Measurements from ENCODE around the gene C9orf50. TPM values are rescaled to one million over a fixed set of nuclear protein-coding genes. Genes with fewer than 3 reads are reported as not detected.

C9orf50 gene
- total RNA-seq, 1 donor from 2014 or later = 0.56 TPM

GRCh38 chr9:129573977-129574376, 46.9 kb downstream of the C9orf50 start:
- no peak for DNase-seq
- Mint-ChIP-seq H3K27ac (ENCODE audit: unreplicated experiment) (no peak overlapping the region), H3K9me3 (ENCODE audit: unreplicated experiment) (peaks cover 4% of the 10 kb centered on the region), H3K27me3 (ENCODE audit: unreplicated experiment) (peaks cover 10% of the 10 kb centered on the region), H3K4me1 (ENCODE audit: low read depth, unreplicated experiment) (peaks cover 19% of the 10 kb centered on the region), H3K36me3 (ENCODE audit: unreplicated experiment) (peaks cover 6% of the 10 kb centered on the region), H3K4me3 (ENCODE audit: unreplicated experiment) (no peak overlapping the region)
- TF ChIP-seq CTCF (IDR thresholded peaks at IDR 0.05; ENCODE audit: partially characterized antibody, unreplicated experiment) = no peak

GRCh38 chr9:129572517-129572916, 48.4 kb downstream of the C9orf50 start:
- H3K27me3 Mint-ChIP-seq (ENCODE audit: unreplicated experiment) = peaks cover 11% of the 10 kb centered on the region
- DNase-seq = no peak
- H3K9me3 Mint-ChIP-seq (ENCODE audit: unreplicated experiment) = peaks cover 5% of the 10 kb centered on the region
- no peak overlapping the region for H3K27ac Mint-ChIP-seq (ENCODE audit: unreplicated experiment)
- no peak overlapping the region for H3K4me3 Mint-ChIP-seq (ENCODE audit: unreplicated experiment)
- peaks cover 20% of the 10 kb centered on the region for H3K4me1 Mint-ChIP-seq (ENCODE audit: low read depth, unreplicated experiment)
- TF ChIP-seq CTCF (IDR thresholded peaks at IDR 0.05; ENCODE audit: partially characterized antibody, unreplicated experiment) = no peak
- H3K36me3 Mint-ChIP-seq (ENCODE audit: unreplicated experiment) = peaks cover 6% of the 10 kb centered on the region

GRCh38 chr9:129572052-129572425, 48.9 kb downstream of the C9orf50 start:
- Mint-ChIP-seq H3K27ac (ENCODE audit: unreplicated experiment) (no peak overlapping the region), H3K36me3 (ENCODE audit: unreplicated experiment) (peaks cover 6% of the 10 kb centered on the region), H3K4me1 (ENCODE audit: low read depth, unreplicated experiment) (peaks cover 20% of the 10 kb centered on the region), H3K27me3 (ENCODE audit: unreplicated experiment) (peaks cover 11% of the 10 kb centered on the region), H3K9me3 (ENCODE audit: unreplicated experiment) (peaks cover 5% of the 10 kb centered on the region), H3K4me3 (ENCODE audit: unreplicated experiment) (no peak overlapping the region)
- no peak for TF ChIP-seq CTCF (IDR thresholded peaks at IDR 0.05; ENCODE audit: partially characterized antibody, unreplicated experiment)
- DNase-seq = no peak

GRCh38 chr9:129571298-129572051, 49.4 kb downstream of the C9orf50 start:
- Mint-ChIP-seq H3K27ac (ENCODE audit: unreplicated experiment) (no peak overlapping the region), H3K4me3 (ENCODE audit: unreplicated experiment) (no peak overlapping the region), H3K4me1 (ENCODE audit: low read depth, unreplicated experiment) (peaks cover 20% of the 10 kb centered on the region), H3K9me3 (ENCODE audit: unreplicated experiment) (peaks cover 5% of the 10 kb centered on the region), H3K36me3 (ENCODE audit: unreplicated experiment) (peaks cover 6% of the 10 kb centered on the region), H3K27me3 (ENCODE audit: unreplicated experiment) (peaks cover 11% of the 10 kb centered on the region)
- no peak for DNase-seq
- TF ChIP-seq CTCF (IDR thresholded peaks at IDR 0.05; ENCODE audit: partially characterized antibody, unreplicated experiment) = no peak

- H3K4me1 Mint-ChIP-seq (ENCODE audit: low read depth, unreplicated experiment) = peaks cover 15% of the 10 kb centered on the region
- peaks cover 5% of the 10 kb centered on the region for H3K9me3 Mint-ChIP-seq (ENCODE audit: unreplicated experiment)
- no peak overlapping the region for H3K4me3 Mint-ChIP-seq (ENCODE audit: unreplicated experiment)
- H3K36me3 Mint-ChIP-seq (ENCODE audit: unreplicated experiment) = peaks cover 6% of the 10 kb centered on the region
- TF ChIP-seq CTCF (IDR thresholded peaks at IDR 0.05; ENCODE audit: partially characterized antibody, unreplicated experiment) = no peak
- H3K27me3 Mint-ChIP-seq (ENCODE audit: unreplicated experiment) = peaks cover 11% of the 10 kb centered on the region
- no peak for DNase-seq
- H3K27ac Mint-ChIP-seq (ENCODE audit: unreplicated experiment) = no peak overlapping the region
Observed at GRCh38 chr9:129570450-129571297, 50.2 kb downstream of the C9orf50 start.
